Right lobe of liver (tissue), 4 donors: Measurements from ENCODE around the gene EGR1.

ENCODE experiments used
- POLR2A ChIP-seq: fragments of 450-650 bp; IDR thresholded peaks from one replicate; pipeline ENCODE4 v1.6.1; 2017; ENCODE audit warnings: antibody characterized with exemption, mild to moderate bottlenecking
- TF ChIP-seq, protein P1 (sequence below), 4 donors: fragments of 200-600 bp in 3 of 4; fragments of 450-650 bp in 1 of 4; IDR thresholded peaks; one replicate each; pipeline versions ENCODE4 v1.5.1 to v1.8.0; 2016 to 2022; ENCODE audit warnings: antibody characterized with exemption in 4 of 4, mild to moderate bottlenecking in 2 of 4
- donor health status: DM: no; HTN: no; CAD: no.
- donor health status: DM: no; HTN: no; CAD: no.
- donor health status: DM: no; HTN: yes; CAD: no.

DNA sequence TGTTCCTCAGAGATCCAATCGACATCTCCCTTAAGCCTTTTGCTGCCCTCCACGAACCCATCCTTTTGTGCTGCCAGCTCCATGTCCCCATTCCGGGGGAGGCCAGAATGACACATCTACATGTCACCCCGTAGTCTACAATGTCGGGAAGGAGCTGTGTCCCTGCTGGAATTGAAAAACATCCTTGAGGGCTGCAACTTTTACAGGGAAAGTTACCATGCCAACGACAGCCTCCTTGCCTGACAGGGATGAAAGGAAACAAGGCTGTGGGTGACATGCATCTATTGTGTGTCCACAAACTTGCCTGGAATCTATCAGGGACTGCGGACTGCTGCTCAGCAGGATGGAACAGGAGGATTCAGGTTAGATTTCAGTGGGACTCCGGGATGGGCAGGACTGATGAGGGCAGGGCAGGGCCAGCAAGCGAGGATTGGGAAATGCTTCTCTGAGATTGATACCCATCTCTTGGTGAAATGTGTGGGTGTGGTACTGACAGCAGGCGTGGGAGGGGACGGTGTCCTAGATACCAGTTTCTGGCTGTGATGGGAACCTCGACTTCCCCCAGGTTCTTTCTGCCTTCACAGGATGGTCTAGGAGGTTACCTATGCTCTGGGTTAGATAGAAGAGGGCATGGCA lies 25.5 kb downstream of the EGR1 start:
- TF ChIP-seq, protein P1, sequence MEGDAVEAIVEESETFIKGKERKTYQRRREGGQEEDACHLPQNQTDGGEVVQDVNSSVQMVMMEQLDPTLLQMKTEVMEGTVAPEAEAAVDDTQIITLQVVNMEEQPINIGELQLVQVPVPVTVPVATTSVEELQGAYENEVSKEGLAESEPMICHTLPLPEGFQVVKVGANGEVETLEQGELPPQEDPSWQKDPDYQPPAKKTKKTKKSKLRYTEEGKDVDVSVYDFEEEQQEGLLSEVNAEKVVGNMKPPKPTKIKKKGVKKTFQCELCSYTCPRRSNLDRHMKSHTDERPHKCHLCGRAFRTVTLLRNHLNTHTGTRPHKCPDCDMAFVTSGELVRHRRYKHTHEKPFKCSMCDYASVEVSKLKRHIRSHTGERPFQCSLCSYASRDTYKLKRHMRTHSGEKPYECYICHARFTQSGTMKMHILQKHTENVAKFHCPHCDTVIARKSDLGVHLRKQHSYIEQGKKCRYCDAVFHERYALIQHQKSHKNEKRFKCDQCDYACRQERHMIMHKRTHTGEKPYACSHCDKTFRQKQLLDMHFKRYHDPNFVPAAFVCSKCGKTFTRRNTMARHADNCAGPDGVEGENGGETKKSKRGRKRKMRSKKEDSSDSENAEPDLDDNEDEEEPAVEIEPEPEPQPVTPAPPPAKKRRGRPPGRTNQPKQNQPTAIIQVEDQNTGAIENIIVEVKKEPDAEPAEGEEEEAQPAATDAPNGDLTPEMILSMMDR (IDR thresholded peaks at IDR 0.05), result no peak
- no peak for TF ChIP-seq POLR2A
